Measurements from ENCODE around the gene POLD4. TPM values are rescaled to one million over a fixed set of nuclear protein-coding genes. Genes with fewer than 3 reads are reported as not detected.
"Not testable (repeated sequence)": the region's sequence is repeated elsewhere in the genome, so short reads cannot be mapped to it uniquely, and the experiment has no call there.

The POLD4 gene
- total RNA-seq, 2 experiments from 2014 or later: 153 to 171 TPM

GRCh38 chr11:67321313-67321871 lies 32.0 kb downstream of the POLD4 start:
- DNase-seq (ENCODE audit: low spot score): no peak
- Histone ChIP-seq H3K79me2 (ENCODE audit: insufficient read depth, low read depth, low read length) (no peaks in the 10 kb centered on the region), H4K20me1 (ENCODE audit: insufficient read depth, low read length) (no peaks in the 10 kb centered on the region), H3K27ac (ENCODE audit: low read depth, low read length, poor library complexity, severe bottlenecking) (no peak overlapping the region), H3K4me1 (ENCODE audit: insufficient read depth, low read length, poor library complexity, severe bottlenecking) (peaks cover 10% of the 10 kb centered on the region), H3K9me2 (ENCODE audit: insufficient read depth, low read length) (no peaks in the 10 kb centered on the region), H2AFZ (ENCODE audit: low read length) (no peak overlapping the region), H3K4me3 (ENCODE audit: low read depth, low read length, poor library complexity, severe bottlenecking) (no peak overlapping the region), H3K36me3 (ENCODE audit: insufficient read depth, low read length) (no peaks in the 10 kb centered on the region), H3K9me3 (ENCODE audit: low read length) (no peaks in the 10 kb centered on the region), H3K4me2 (ENCODE audit: low read length) (no peak overlapping the region)
- ChIA-PET POLR2A (interaction anchor here (0.6 kb wide), 1 partner anchor 126 kb away, joined by 6 read pairs; no protein-coding TSS in a partner anchor), CTCF (ENCODE audit: unreplicated experiment) (interaction anchor here (0.8 to 0.9 kb wide), 2 partner anchors 29 to 58 kb away, joined by 3 to 10 read pairs; no protein-coding TSS in a partner anchor)
- BruUV-seq (replicated peaks): no TSS peak
- TF ChIP-seq CTCF (conservative IDR thresholded peaks at IDR 0.05; ENCODE audit: low read length) (0 out of 2 replicates have a peak, but pooled peaks have one; percentile 14), EZH2phosphoT487 (IDR thresholded peaks at IDR 0.05; ENCODE audit: borderline replicate concordance, low read depth, low read length) (no peak)
- intact Hi-C loops (cut with micrococcal nuclease; ENCODE audit: unreplicated experiment): no loop called here

DNA sequence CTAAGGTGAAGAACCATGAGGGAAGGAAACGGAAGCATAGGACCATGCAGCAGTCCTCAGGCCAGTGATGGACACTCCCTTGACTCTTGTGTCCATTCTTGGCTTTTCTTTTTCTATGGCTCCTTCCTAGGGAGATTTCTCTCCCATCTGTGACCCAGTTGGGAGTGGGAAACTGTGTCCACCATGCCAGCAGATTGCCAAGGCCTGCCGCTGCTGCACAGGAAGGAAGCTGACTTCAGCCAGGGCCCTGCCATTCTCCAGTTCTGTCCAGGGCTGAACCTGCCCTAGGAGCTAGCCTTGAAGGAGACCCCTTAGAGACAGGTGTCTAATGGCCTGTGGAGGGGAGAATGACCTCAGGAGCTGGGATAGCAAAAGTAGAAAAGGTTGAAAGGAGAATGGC lies 32.7 kb downstream of the POLD4 start:
- TF ChIP-seq EZH2phosphoT487 (IDR thresholded peaks at IDR 0.05; ENCODE audit: borderline replicate concordance, low read depth, low read length): no peak
- no peak for TF ChIP-seq CTCF (conservative IDR thresholded peaks at IDR 0.05; ENCODE audit: low read length)
- H3K4me3 ChIP-seq (ENCODE audit: low read depth, low read length, poor library complexity, severe bottlenecking): no peak overlapping the region
- ChIA-PET CTCF (ENCODE audit: unreplicated experiment) (interaction anchor here (0.8 to 1.0 kb wide), 3 partner anchors 25 to 58 kb away, joined by 3 to 10 read pairs (median 4); no protein-coding TSS in a partner anchor), POLR2A (interaction anchor here (0.8 kb wide), 1 partner anchor 33 kb away, joined by 3 read pairs; no protein-coding TSS in a partner anchor)
- H3K36me3 ChIP-seq (ENCODE audit: insufficient read depth, low read length): no peaks in the 10 kb centered on the region
- no TSS peak for BruUV-seq (replicated peaks)
- no peaks in the 10 kb centered on the region for H3K79me2 ChIP-seq (ENCODE audit: insufficient read depth, low read depth, low read length)
- H3K4me1 ChIP-seq (ENCODE audit: insufficient read depth, low read length, poor library complexity, severe bottlenecking): peaks cover 13% of the 10 kb centered on the region
- intact Hi-C loops (cut with micrococcal nuclease; ENCODE audit: unreplicated experiment): no loop called here
- no peaks in the 10 kb centered on the region for H4K20me1 ChIP-seq (ENCODE audit: insufficient read depth, low read length)
- H3K4me2 ChIP-seq (ENCODE audit: low read length): no peak overlapping the region
- H3K9me2 ChIP-seq (ENCODE audit: insufficient read depth, low read length): no peaks in the 10 kb centered on the region
- DNase-seq (ENCODE audit: low spot score): no peak
- H2AFZ ChIP-seq (ENCODE audit: low read length): no peak overlapping the region
- H3K27ac ChIP-seq (ENCODE audit: low read depth, low read length, poor library complexity, severe bottlenecking): no peak overlapping the region
- H3K9me3 ChIP-seq (ENCODE audit: low read length): no peaks in the 10 kb centered on the region

DNA sequence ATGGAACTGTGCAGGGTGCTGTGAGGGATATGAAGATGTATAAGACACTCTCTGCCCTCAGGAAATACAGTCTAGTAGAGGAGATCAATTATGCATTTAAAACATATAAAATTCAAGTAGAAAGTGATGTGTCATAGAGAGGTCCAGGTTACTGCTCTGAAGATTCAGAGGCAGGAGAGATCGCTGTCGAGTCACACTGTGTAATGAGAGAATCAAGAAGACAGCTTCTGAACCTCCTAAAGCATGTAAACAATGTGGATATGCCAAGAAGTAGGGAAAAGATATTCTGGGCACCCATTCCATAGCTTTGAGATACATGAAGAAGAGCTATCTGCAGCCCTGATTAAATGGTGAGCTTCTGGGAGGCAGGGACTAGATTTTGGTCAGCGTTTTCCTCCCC lies 33.3 kb downstream of the POLD4 start:
- H2AFZ ChIP-seq (ENCODE audit: low read length): no peak overlapping the region
- ChIA-PET CTCF (ENCODE audit: unreplicated experiment) (interaction anchor here (1.0 kb wide), 1 partner anchor 26 kb away, joined by 4 read pairs; no protein-coding TSS in a partner anchor), POLR2A (interaction anchor here (0.8 to 1.3 kb wide), 2 partner anchors 34 to 57 kb away, joined by 3 to 4 read pairs; no protein-coding TSS in a partner anchor)
- H4K20me1 ChIP-seq (ENCODE audit: insufficient read depth, low read length): no peaks in the 10 kb centered on the region
- H3K27ac ChIP-seq (ENCODE audit: low read depth, low read length, poor library complexity, severe bottlenecking): no peak overlapping the region
- no peak for DNase-seq (ENCODE audit: low spot score)
- H3K4me3 ChIP-seq (ENCODE audit: low read depth, low read length, poor library complexity, severe bottlenecking): no peak overlapping the region
- H3K4me2 ChIP-seq (ENCODE audit: low read length): no peak overlapping the region
- TF ChIP-seq EZH2phosphoT487 (IDR thresholded peaks at IDR 0.05; ENCODE audit: borderline replicate concordance, low read depth, low read length) (no peak), CTCF (conservative IDR thresholded peaks at IDR 0.05; ENCODE audit: low read length) (no peak)
- H3K9me3 ChIP-seq (ENCODE audit: low read length): no peaks in the 10 kb centered on the region
- no TSS peak for BruUV-seq (replicated peaks)
- no peaks in the 10 kb centered on the region for H3K9me2 ChIP-seq (ENCODE audit: insufficient read depth, low read length)
- H3K36me3 ChIP-seq (ENCODE audit: insufficient read depth, low read length): no peaks in the 10 kb centered on the region
- H3K4me1 ChIP-seq (ENCODE audit: insufficient read depth, low read length, poor library complexity, severe bottlenecking): peaks cover 13% of the 10 kb centered on the region
- intact Hi-C loops (cut with micrococcal nuclease; ENCODE audit: unreplicated experiment): no loop called here
- no peaks in the 10 kb centered on the region for H3K79me2 ChIP-seq (ENCODE audit: insufficient read depth, low read depth, low read length)

DNA sequence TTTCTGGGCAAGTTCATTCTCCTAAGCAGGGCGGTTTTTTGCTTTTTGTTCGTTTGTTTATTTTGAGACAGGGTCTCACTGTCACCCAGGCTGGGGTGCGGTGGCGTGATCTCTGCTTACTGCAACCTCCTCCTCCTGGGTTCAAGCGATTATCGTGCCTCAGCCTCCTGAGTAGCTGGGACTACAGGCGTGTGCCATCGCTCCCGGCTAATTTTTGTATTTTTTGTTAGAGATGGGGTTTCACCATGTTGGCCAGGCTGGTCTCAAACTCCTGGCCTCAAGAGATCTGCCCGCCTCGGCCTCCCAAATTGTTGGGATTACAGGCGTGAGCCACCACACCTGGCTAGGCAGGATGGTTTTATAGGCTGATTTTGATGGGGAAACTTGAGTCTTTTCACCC lies 34.5 kb downstream of the POLD4 start:
- Histone ChIP-seq H3K4me1 (ENCODE audit: insufficient read depth, low read length, poor library complexity, severe bottlenecking) (peaks cover 13% of the 10 kb centered on the region), H3K4me2 (ENCODE audit: low read length) (peak overlapping the region; percentile 95; the same call in 1 of the 2 replicates)
- H4K20me1 ChIP-seq (ENCODE audit: insufficient read depth, low read length); H2AFZ ChIP-seq (ENCODE audit: low read length); H3K36me3 ChIP-seq (ENCODE audit: insufficient read depth, low read length); CTCF ChIA-PET (ENCODE audit: unreplicated experiment); H3K9me3 ChIP-seq (ENCODE audit: low read length); H3K79me2 ChIP-seq (ENCODE audit: insufficient read depth, low read depth, low read length); BruUV-seq (replicated peaks); intact Hi-C loops (cut with micrococcal nuclease; ENCODE audit: unreplicated experiment); H3K9me2 ChIP-seq (ENCODE audit: insufficient read depth, low read length); H3K27ac ChIP-seq (ENCODE audit: low read depth, low read length, poor library complexity, severe bottlenecking); DNase-seq (ENCODE audit: low spot score); H3K4me3 ChIP-seq (ENCODE audit: low read depth, low read length, poor library complexity, severe bottlenecking): not testable (repeated sequence)
- POLR2A ChIA-PET: interaction anchor here (0.6 to 0.7 kb wide), 2 partner anchors 11 to 229 kb away, joined by 3 read pairs; no protein-coding TSS in a partner anchor
